Mucosa of descending colon (tissue), 3 donors: ENCODE results near the gene SVOPL. TPM values are rescaled to one million over a fixed set of nuclear protein-coding genes. Genes with fewer than 3 reads are reported as not detected.

ENCODE experiments used
- ATAC-seq: fragments of 200-7000 bp; cut with Tn5 transposase; one replicate; pipeline ENCODE4 v1.9.1; 2020; ENCODE audit warnings: mild to moderate bottlenecking, moderate library complexity
- DNase-seq, 3 donors: peaks; one replicate each; pipeline ENCODE4 v3.0.0-alpha.2; 2020
- H3K36me3 ChIP-seq: fragments of 200-600 bp; one replicate; pipeline ENCODE4 v1.8.0; 2021; ENCODE audit warnings: low read depth, mild to moderate bottlenecking
- H3K4me1 ChIP-seq: fragments of 200-600 bp; one replicate; pipeline ENCODE4 v1.8.0; 2021; ENCODE audit warnings: low read depth, mild to moderate bottlenecking
- H3K4me3 ChIP-seq: fragments of 200-600 bp; one replicate; pipeline ENCODE4 v1.8.0; 2021; ENCODE audit warnings: mild to moderate bottlenecking
- H3K9me3 ChIP-seq: fragments of 200-600 bp; one replicate; pipeline ENCODE4 v1.8.0; 2021; ENCODE audit warnings: mild to moderate bottlenecking
- intact Hi-C, 2 donors: fragments of 100-400 bp; cut with DNase I in 1 of 2; cut with micrococcal nuclease in 1 of 2; formaldehyde crosslinking; loops; one replicate each; pipeline versions ENCODE4 v1.11.0 to v1.11.1; 2022; cut with DNase I, micrococcal nuclease
- total RNA-seq, 3 donors: library from RNA; stranded (reverse); fragmentation: NEBNext Ultra II Directional in 2 of 3; extraction: Animal tissue kit (Norgen Biotek cat#: 25700) in 2 of 3; gene quantifications; one replicate each; pipeline versions ENCODE4 v1.2.1 to v1.2.4, GENCODE V29; 2021 to 2023
- TF ChIP-seq, protein P1 (sequence below): fragments of 200-600 bp; IDR thresholded peaks from one replicate; pipeline ENCODE4 v1.8.0; 2022; ENCODE audit warnings: antibody characterized with exemption, mild to moderate bottlenecking
- donor health status: DM: no; HTN: no; CAD: no; lungs with moderate emphysema.
- donor health status: DM: no; HTN: no; CAD: no.
- donor health status: DM: no; HTN: yes; CAD: no.

SVOPL gene
- total RNA-seq, 3 donors from 2014 or later, result 1.8 to 3.1 (median 2.9) TPM

DNA sequence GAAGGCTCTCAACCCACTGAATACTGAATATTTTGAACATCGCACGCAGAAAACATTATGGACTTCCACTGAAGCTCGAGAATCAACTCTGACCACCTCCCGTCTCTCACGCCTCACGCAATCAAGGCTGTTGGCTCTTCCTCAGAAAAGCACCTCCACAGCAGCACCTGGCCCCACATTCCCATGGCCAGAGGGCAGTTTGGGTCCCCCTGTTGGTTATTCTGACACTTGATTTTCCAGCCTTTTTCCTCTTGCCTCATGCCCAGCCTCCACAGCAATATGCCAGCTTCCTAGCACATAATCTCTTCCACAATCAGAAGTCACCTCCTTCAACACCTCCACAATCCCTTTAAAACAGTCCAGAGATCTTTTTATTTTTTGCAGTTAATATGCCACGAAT, 55.9 kb downstream of the SVOPL start:
- H3K4me1 ChIP-seq, result no peaks in the 10 kb centered on the region
- intact Hi-C loops, result no loop called here
- DNase-seq (no peak), ATAC-seq (no peak)
- H3K36me3 ChIP-seq, result no peaks in the 10 kb centered on the region
- H3K9me3 ChIP-seq, result no peaks in the 10 kb centered on the region
- no peak overlapping the region for H3K4me3 ChIP-seq
- TF ChIP-seq, protein P1, sequence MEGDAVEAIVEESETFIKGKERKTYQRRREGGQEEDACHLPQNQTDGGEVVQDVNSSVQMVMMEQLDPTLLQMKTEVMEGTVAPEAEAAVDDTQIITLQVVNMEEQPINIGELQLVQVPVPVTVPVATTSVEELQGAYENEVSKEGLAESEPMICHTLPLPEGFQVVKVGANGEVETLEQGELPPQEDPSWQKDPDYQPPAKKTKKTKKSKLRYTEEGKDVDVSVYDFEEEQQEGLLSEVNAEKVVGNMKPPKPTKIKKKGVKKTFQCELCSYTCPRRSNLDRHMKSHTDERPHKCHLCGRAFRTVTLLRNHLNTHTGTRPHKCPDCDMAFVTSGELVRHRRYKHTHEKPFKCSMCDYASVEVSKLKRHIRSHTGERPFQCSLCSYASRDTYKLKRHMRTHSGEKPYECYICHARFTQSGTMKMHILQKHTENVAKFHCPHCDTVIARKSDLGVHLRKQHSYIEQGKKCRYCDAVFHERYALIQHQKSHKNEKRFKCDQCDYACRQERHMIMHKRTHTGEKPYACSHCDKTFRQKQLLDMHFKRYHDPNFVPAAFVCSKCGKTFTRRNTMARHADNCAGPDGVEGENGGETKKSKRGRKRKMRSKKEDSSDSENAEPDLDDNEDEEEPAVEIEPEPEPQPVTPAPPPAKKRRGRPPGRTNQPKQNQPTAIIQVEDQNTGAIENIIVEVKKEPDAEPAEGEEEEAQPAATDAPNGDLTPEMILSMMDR, result no peak

DNA sequence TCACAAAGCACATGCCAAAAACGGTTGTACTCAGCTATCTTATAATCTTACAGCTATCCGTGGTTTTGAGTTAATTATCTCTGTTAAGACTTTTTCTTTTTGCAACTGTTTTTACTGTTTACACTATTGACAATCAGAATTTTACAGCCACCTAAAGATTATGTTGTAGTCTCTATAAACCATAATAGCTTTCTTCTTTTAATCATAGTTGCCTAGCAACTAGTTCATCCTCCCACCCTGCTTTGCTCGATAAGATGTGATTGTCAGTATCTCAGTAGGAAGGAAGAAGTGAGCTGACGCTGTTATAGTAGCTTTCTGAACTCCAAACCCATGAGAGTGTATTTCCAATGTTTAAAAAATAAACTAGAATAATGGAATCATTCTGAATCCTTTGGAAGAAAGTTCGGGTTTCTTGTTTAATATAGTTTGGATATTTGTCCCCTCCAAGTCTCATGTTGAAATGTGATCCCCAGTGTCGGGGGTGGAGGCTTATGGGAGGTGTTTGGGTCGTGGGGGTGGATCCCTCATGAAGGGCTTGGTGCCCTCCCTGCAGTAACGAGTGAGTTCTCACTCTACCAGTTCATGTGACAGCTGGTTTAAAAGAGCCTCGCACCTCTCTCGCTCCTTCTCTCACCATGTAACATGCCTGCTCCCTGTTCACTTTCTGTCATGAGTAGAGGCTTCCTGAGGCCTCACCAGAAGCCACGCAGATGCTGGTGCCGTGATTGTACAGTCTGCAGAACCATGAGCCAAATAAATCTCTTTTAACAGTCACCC, 68.1 kb downstream of the SVOPL start:
- Histone ChIP-seq H3K4me1 (no peaks in the 10 kb centered on the region), H3K9me3 (no peaks in the 10 kb centered on the region), H3K4me3 (no peak overlapping the region), H3K36me3 (no peaks in the 10 kb centered on the region)
- ATAC-seq, result no peak
- intact Hi-C loops, result no loop called here
- DNase-seq, result no peak
- TF ChIP-seq, protein P1, result no peak

DNA sequence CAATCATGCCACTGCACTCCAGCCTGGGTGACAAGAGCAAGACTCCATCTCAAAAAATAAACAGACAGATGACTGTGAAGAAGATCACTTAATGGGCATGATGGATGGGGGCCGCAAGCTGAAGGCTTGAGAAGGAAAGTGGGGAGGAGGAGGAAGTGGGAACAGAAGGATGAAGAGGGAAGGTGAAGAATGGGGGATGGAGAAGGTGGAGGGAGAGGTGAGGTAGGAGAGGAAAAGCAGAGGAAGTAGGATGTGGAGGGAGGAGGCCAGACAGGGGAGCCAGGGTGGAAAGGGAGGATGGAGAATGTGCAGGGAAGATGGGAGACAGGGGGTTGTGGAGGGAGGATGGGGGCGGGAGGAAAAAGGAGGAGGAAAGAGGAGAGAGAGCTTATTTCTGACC, 68.8 kb downstream of the SVOPL start:
- intact Hi-C loops, result no loop called here
- ATAC-seq (no peak), DNase-seq (no peak)
- TF ChIP-seq, protein P1, result no peak
- no peaks in the 10 kb centered on the region for H3K4me1 ChIP-seq
- no peak overlapping the region for H3K4me3 ChIP-seq
- no peaks in the 10 kb centered on the region for H3K36me3 ChIP-seq
- no peaks in the 10 kb centered on the region for H3K9me3 ChIP-seq

DNA sequence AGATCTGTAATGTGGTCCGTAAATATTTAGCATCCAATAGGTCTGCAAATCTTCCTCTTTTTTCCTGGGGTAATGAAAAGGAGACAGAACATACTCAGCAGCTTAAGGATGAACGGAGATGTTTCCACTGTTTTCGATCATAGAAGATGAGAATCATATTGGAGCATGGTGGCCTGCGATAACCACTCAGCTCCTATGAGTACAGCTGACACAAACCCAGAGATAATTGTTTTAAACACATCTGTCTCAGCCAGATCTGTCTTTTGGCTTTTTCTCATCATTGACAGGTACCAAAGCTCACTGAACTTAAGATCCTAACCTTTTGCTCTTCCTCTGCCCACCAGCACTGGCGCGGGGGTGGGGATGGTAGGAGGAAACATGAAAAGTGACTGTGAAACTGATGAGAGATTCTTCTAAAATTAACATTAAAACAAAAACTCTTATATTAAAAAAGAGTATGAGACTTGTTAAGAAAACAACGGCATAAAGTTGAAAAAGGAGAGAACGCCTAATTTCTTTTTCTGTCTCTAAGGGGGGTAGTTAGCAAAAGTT, 71.0 kb downstream of the SVOPL start:
- no peaks in the 10 kb centered on the region for H3K36me3 ChIP-seq
- intact Hi-C loops, result no loop called here
- no peak overlapping the region for H3K4me3 ChIP-seq
- H3K9me3 ChIP-seq, result no peaks in the 10 kb centered on the region
- TF ChIP-seq, protein P1, result no peak
- ATAC-seq (no peak), DNase-seq (no peak)
- H3K4me1 ChIP-seq, result no peaks in the 10 kb centered on the region

DNA sequence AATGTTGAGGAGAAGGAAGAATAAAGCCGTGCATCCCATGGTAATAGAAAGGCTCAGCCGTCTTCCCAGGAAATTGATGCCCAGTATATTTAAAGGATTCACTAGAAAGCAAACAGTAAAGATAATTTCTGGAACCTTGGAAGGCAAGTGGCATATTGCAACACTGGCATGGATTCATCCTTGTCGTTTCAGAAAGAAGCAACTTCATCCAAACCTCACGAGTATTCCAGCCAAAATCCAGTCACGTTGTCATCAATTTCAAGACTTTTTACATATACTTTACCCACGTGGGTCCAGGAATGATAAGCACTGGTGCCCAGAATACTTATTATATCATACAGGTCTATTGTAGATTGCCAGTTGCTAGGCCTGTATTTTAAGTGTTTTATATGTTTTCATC, 73.8 kb downstream of the SVOPL start:
- TF ChIP-seq, protein P1, result no peak
- ATAC-seq (no peak), DNase-seq (no peak)
- H3K4me3 ChIP-seq, result no peak overlapping the region
- H3K9me3 ChIP-seq, result no peaks in the 10 kb centered on the region
- H3K36me3 ChIP-seq, result no peaks in the 10 kb centered on the region
- intact Hi-C loops, result no loop called here
- H3K4me1 ChIP-seq, result no peaks in the 10 kb centered on the region
